Keratinocyte (primary cell): ENCODE results near the gene ZBED6. TPM values are rescaled to one million over a fixed set of nuclear protein-coding genes. Genes with fewer than 3 reads are reported as not detected.
A peak's percentile ranks its signal among the peaks of the same experiment; 100 is the strongest.
"Not testable (repeated sequence)": the region's sequence is repeated elsewhere in the genome, so short reads cannot be mapped to it uniquely, and the experiment has no call there.

Source experiments
- DNase-seq: peaks from one replicate; pipeline ENCODE4 v3.0.0-alpha.2; 2011; ENCODE audit warnings: low read depth, missing footprints, low spot score
- FAIRE-seq: peaks from 2 replicates; lab custom pipeline; 2011; peaks lifted over from hg19 to GRCh38; lab: Jason Lieb, UNC
- H2AFZ ChIP-seq: 2 replicates; pipeline ENCODE4 v1.6.0; 2012; ENCODE audit warnings: low read length, control low read depth, inconsistent platforms; ENCODE audit not compliant: control insufficient read depth
- H3K27ac ChIP-seq: 2 replicates; pipeline ENCODE4 v1.5.1; 2011; ENCODE audit warnings: low read length; ENCODE audit not compliant: control insufficient read depth, insufficient read depth
- H3K27me3 ChIP-seq: 3 replicates; pipeline ENCODE4 v1.6.0; 2011; ENCODE audit warnings: low read length; ENCODE audit not compliant: control insufficient read depth, insufficient read depth; ENCODE audit errors: extremely low read depth
- H3K36me3 ChIP-seq, 2 experiments: 2 replicates in 1 of 2; 3 replicates in 1 of 2; pipeline ENCODE4 v1.5.1; 2011; ENCODE audit warnings: low read length in 2 of 2, mild to moderate bottlenecking in 1 of 2; ENCODE audit not compliant: control insufficient read depth in 2 of 2, insufficient read depth in 2 of 2; ENCODE audit errors: extremely low read depth in 1 of 2
- H3K4me1 ChIP-seq: 3 replicates; pipeline ENCODE4 v1.5.1; 2011; ENCODE audit warnings: low read length; ENCODE audit not compliant: control insufficient read depth, insufficient read depth; ENCODE audit errors: extremely low read depth
- H3K4me2 ChIP-seq: 3 replicates; pipeline ENCODE4 v1.6.0; 2011; ENCODE audit warnings: low read depth, low read length; ENCODE audit not compliant: control insufficient read depth, insufficient read depth; ENCODE audit errors: extremely low read depth
- H3K4me3 ChIP-seq, 3 experiments: fragments of 200-600 bp in 1 of 3; sonication (generic) in 1 of 3; 2 replicates in 2 of 3; 3 replicates in 1 of 3; pipeline ENCODE4 v1.5.1; 2011 to 2016; ENCODE audit warnings: low read length in 3 of 3, mild to moderate bottlenecking in 3 of 3, control low read depth in 2 of 3, inconsistent platforms in 1 of 3, low read depth in 1 of 3, mixed read lengths in 1 of 3, mixed run types in 1 of 3, moderate library complexity in 1 of 3; ENCODE audit not compliant: control insufficient read depth in 2 of 3, insufficient read depth in 2 of 3; ENCODE audit errors: extremely low read depth in 1 of 3
- H3K79me2 ChIP-seq: 2 replicates; pipeline ENCODE4 v1.6.0; 2012; ENCODE audit warnings: low read length; ENCODE audit not compliant: control insufficient read depth, insufficient read depth
- H3K9ac ChIP-seq: 3 replicates; pipeline ENCODE4 v1.6.0; 2011; ENCODE audit warnings: low read length; ENCODE audit not compliant: control insufficient read depth, insufficient read depth; ENCODE audit errors: extremely low read depth
- H3K9me1 ChIP-seq: 3 replicates; pipeline ENCODE4 v1.6.0; 2011; ENCODE audit warnings: low read length; ENCODE audit not compliant: control insufficient read depth, insufficient read depth; ENCODE audit errors: extremely low read depth
- H3K9me3 ChIP-seq: 2 replicates; pipeline ENCODE4 v1.5.1; 2012; ENCODE audit warnings: low read depth, low read length; ENCODE audit not compliant: control insufficient read depth
- H4K20me1 ChIP-seq: 3 replicates; pipeline ENCODE4 v1.6.0; 2011; ENCODE audit warnings: low read length; ENCODE audit not compliant: control insufficient read depth, insufficient read depth; ENCODE audit errors: extremely low read depth
- EZH2 ChIP-seq: IDR thresholded peaks from one replicate; pipeline ENCODE4 v1.6.1; 2012; ENCODE audit warnings: inconsistent platforms, mild to moderate bottlenecking, low read length, moderate library complexity
- dilution Hi-C: fragments of 300-500 bp; cut with MboI; formaldehyde crosslinking; loops from one replicate; pipeline ENCODE4 v1.7.0; 2020; ENCODE audit warnings: low sequenced_read_pairs; ENCODE audit not compliant: extremely low pct_ligation_motif_present
- polyA plus RNA-seq, 5 experiments: library from polyadenylated mRNA; depleted of rRNA in 3 of 5; stranded (reverse) in 3 of 5; stranded (forward) in 1 of 5; unstranded in 1 of 5; fragments of >200 nt; gene quantifications; 1 replicate in 1 of 5; 2 replicates in 3 of 5; 3 replicates in 1 of 5; pipeline versions ENCODE4 v1.2.1 to v1.2.3, GENCODE V29; 2011 to 2012; ENCODE audit warnings: missing spikeins in 2 of 5, low read depth in 1 of 5, low replicate concordance in 1 of 5
- TF ChIP-seq, protein P1 (sequence below), 3 experiments: IDR thresholded peaks in 1 of 3; conservative IDR thresholded peaks in 1 of 3; optimal IDR thresholded peaks in 1 of 3; 2 replicates in 2 of 3; 3 replicates in 1 of 3; pipeline versions ENCODE3 to v1.5.1; 2011; ENCODE audit warnings: low read length in 3 of 3, mild to moderate bottlenecking in 3 of 3, moderate library complexity in 2 of 3, control low read depth in 1 of 3, inconsistent platforms in 1 of 3; ENCODE audit not compliant: insufficient read depth in 2 of 3; ENCODE audit errors: extremely low read depth in 1 of 3

ZBED6 gene
- polyA plus RNA-seq, 1 donor (not counting 4 experiments of a cell fraction or from before 2014, with no cell fraction given), result 8.9 TPM

DNA sequence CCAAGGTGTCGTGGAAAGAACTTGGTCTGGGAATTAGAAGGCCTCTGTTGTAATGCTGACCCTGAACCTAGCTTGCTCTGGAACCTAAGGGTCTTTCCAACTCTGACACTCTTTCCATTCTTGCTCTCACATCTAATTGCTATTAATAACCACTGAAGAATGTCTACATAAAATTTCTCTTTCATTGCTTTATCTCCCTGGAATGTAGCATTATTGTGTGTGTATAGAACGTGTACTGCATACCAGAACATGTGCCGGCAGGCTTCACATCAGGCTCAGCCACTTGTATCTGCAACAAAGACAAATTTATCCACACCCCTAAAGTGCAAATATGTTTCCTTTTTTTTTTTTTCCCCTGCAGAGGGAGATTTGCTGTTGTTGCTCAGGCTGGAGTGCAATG, 44.4 kb upstream of the ZBED6 start:
- Histone ChIP-seq H3K27ac (peak overlapping the region; percentile 86), H3K4me2 (peak overlapping the region; percentile 68), H3K4me3 (no peak overlapping the region), H3K4me1 (peaks cover 41% of the 10 kb centered on the region), H3K79me2 (no peaks in the 10 kb centered on the region), H3K27me3 (no peaks in the 10 kb centered on the region), H3K36me3 (no peaks in the 10 kb centered on the region), H3K9ac (peak overlapping the region; percentile 42), H3K9me1 (no peaks in the 10 kb centered on the region), H3K9me3 (no peaks in the 10 kb centered on the region), H2AFZ (no peak overlapping the region), H4K20me1 (no peaks in the 10 kb centered on the region)
- DNase-seq, result peak; percentile 94
- FAIRE-seq, result peak; percentile 88
- dilution Hi-C loops, result no loop called here
- TF ChIP-seq EZH2, result no peak
- TF ChIP-seq, protein P1, sequence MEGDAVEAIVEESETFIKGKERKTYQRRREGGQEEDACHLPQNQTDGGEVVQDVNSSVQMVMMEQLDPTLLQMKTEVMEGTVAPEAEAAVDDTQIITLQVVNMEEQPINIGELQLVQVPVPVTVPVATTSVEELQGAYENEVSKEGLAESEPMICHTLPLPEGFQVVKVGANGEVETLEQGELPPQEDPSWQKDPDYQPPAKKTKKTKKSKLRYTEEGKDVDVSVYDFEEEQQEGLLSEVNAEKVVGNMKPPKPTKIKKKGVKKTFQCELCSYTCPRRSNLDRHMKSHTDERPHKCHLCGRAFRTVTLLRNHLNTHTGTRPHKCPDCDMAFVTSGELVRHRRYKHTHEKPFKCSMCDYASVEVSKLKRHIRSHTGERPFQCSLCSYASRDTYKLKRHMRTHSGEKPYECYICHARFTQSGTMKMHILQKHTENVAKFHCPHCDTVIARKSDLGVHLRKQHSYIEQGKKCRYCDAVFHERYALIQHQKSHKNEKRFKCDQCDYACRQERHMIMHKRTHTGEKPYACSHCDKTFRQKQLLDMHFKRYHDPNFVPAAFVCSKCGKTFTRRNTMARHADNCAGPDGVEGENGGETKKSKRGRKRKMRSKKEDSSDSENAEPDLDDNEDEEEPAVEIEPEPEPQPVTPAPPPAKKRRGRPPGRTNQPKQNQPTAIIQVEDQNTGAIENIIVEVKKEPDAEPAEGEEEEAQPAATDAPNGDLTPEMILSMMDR (optimal IDR thresholded peaks at IDR 0.05 in 1 of 3, IDR thresholded peaks at IDR 0.05 in 1 of 3, conservative IDR thresholded peaks at IDR 0.05 in 1 of 3; ENCODE audit: extremely low read depth in 1 of 3, insufficient read depth in 2 of 3, low read length in 3 of 3), result peak in 2 of 3 experiments; percentile 11 to 14

DNA sequence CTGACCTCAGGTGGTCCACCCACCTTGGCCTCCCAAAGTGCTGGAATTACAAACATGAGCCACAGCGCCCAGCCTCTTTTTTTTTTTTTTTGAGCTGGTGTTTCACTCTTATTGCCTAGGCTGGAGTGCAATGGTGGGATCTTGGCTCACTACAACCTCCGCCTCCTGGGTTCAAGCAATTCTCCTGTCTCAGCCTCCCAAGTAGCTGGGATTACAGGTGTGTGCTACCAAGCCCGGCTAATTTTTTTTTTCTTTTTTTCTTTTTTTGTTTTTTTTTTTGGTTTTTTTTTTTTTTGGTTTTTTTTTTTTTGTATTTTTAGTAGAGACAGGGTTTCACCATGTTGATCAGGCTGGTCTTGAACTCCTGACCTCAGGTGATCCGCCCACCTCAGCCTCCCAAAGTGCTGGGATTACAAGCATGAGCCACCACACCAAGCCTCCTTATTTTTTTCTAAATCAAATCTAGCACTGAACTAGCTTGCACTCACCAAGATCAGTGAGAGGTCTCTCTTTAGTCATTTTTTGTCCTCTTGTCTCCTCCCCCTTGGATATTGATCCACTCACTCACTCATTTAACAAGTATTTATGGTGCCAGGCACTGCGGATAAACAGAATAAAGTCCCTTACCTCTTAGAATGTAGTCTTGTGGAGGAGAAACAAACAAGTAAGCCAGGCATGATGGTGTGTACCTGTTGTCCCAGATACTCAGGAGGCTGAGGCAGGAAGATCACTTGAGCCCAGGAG, 43.6 kb upstream of the ZBED6 start:
- dilution Hi-C loops, H3K9me1 ChIP-seq, H3K36me3 ChIP-seq, H4K20me1 ChIP-seq, H3K9me3 ChIP-seq, H3K9ac ChIP-seq, H3K27me3 ChIP-seq, H3K79me2 ChIP-seq, H3K4me3 ChIP-seq, H2AFZ ChIP-seq, H3K4me2 ChIP-seq, FAIRE-seq: not testable (repeated sequence)
- DNase-seq, result peak; percentile 52
- TF ChIP-seq, protein P1 (optimal IDR thresholded peaks at IDR 0.05 in 1 of 3, IDR thresholded peaks at IDR 0.05 in 1 of 3, conservative IDR thresholded peaks at IDR 0.05 in 1 of 3; ENCODE audit: extremely low read depth in 1 of 3, insufficient read depth in 2 of 3, low read length in 3 of 3), result peak in 1 of 3 experiments; percentile 0
- Histone ChIP-seq H3K27ac (peak overlapping the region; percentile 66), H3K4me1 (peaks cover 49% of the 10 kb centered on the region)
